Neural progenitor cell (in vitro differentiated cells): ENCODE measurements around the gene C6orf141.

Source experiments
- EZH2 ChIP-seq: fragments of 200-600 bp; sonication (generic); IDR thresholded peaks from 2 replicates; pipeline ENCODE4 v1.6.1; 2017; ENCODE audit warnings: antibody characterized with exemption, mild to moderate bottlenecking, moderate library complexity
- TF ChIP-seq, protein P1 (sequence below): fragments of 200-600 bp; sonication (generic); IDR thresholded peaks from 2 replicates; pipeline ENCODE4 v1.5.1; 2017; ENCODE audit warnings: antibody characterized with exemption, mild to moderate bottlenecking

DNA sequence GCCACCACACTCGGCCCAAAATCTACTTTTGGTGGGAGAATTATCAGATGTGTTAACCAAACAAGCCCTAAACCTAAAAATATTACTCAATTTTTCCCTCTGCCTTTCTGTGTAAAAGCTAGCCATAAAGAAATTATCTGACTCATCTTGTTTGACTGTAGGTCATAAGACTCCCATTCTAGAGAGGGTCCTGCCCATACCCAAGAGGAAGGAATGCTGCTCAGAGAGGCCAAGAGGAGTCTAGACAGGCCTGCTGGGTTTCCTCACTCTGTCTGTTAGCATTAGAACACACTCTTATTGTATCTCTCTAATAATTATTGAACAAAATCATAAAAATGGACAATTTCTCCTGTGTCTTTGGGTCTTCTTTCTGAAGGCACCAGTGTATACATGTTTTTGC, 26.1 kb downstream of the C6orf141 start:
- TF ChIP-seq, protein P1, sequence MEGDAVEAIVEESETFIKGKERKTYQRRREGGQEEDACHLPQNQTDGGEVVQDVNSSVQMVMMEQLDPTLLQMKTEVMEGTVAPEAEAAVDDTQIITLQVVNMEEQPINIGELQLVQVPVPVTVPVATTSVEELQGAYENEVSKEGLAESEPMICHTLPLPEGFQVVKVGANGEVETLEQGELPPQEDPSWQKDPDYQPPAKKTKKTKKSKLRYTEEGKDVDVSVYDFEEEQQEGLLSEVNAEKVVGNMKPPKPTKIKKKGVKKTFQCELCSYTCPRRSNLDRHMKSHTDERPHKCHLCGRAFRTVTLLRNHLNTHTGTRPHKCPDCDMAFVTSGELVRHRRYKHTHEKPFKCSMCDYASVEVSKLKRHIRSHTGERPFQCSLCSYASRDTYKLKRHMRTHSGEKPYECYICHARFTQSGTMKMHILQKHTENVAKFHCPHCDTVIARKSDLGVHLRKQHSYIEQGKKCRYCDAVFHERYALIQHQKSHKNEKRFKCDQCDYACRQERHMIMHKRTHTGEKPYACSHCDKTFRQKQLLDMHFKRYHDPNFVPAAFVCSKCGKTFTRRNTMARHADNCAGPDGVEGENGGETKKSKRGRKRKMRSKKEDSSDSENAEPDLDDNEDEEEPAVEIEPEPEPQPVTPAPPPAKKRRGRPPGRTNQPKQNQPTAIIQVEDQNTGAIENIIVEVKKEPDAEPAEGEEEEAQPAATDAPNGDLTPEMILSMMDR: no peak
- no peak for TF ChIP-seq EZH2
